ENCODE results near the gene ZNF556.

DNA sequence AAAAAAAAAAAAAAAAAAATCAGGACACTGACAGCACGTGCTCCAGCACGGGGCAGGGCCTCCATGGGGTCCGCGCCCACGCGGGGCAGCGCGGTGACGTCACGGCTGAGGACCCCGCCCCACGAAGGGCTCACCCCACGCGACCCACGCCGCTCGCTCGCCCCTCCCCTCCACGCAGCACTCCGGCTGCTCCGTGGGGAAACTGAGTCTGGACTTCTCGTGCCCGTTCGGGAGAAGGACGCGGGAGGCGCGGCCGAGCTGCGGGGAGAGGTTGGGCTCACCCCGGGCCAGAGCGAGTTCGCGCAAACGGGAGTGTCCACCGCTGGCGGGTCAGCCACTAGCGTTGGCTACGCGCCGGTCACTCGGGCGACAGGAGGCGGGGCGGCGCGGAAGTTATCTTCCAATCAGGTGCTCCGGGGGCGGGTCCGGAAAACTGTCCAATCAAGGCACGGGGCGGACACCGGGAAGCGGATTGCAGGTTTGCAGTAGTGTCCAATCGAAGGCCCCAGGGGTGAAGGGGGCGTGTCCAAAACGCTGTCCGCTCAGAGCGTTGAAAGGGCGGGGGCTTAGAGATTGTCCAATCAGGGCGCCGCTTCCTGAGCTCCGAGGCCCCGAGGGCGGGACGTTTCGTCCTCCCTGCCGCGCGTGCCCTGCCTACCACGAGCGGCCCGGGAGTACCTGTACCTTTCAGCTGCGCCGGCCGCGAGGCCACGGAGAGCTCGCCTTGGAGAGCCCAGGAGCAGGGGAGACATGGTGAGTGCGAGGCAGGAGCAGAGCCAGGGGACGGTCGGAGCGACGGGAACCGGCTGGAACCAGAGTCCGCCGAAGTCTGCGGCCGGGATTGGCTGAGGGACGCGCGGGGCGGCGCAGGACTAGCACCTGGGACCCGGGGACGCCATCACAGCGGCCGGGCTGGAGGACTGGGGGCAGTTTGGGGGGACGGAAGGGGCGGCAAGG is 33.4 kb downstream of the ZNF556 start, which contains the start of gene ZNF57:
- TF ChIP-seq, protein P1, sequence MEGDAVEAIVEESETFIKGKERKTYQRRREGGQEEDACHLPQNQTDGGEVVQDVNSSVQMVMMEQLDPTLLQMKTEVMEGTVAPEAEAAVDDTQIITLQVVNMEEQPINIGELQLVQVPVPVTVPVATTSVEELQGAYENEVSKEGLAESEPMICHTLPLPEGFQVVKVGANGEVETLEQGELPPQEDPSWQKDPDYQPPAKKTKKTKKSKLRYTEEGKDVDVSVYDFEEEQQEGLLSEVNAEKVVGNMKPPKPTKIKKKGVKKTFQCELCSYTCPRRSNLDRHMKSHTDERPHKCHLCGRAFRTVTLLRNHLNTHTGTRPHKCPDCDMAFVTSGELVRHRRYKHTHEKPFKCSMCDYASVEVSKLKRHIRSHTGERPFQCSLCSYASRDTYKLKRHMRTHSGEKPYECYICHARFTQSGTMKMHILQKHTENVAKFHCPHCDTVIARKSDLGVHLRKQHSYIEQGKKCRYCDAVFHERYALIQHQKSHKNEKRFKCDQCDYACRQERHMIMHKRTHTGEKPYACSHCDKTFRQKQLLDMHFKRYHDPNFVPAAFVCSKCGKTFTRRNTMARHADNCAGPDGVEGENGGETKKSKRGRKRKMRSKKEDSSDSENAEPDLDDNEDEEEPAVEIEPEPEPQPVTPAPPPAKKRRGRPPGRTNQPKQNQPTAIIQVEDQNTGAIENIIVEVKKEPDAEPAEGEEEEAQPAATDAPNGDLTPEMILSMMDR (IDR thresholded peaks at IDR 0.05; ENCODE audit: borderline replicate concordance, extremely low read depth, low read length, poor library complexity, severe bottlenecking) = no peak
- TF ChIP-seq EZH2 (IDR thresholded peaks at IDR 0.05; ENCODE audit: borderline replicate concordance, low read depth, low read length, severe bottlenecking) = no peak

Data from DND-41 (cell line).